PC-3 (cell line): ENCODE measurements around the gene RAB6A. TPM values are rescaled to one million over a fixed set of nuclear protein-coding genes. Genes with fewer than 3 reads are reported as not detected.
A peak's percentile ranks its signal among the peaks of the same experiment; 100 is the strongest.

Experiments
- ATAC-seq: fragments of 200-7000 bp; cut with Tn5 transposase; 2 replicates; pipeline ENCODE4 v1.9.1; 2020; ENCODE audit warnings: mild to moderate bottlenecking, moderate library complexity
- BruUV-seq: library from RNA; stranded (reverse); fragments of 400-500 nt; replicated peaks from 2 replicates; lab custom pipeline; 2021; lab: Mats Ljungman, UMichigan
- CTCF ChIA-PET: fragments of 300-600 bp; sonication (Branson Sonifier 250); formaldehyde crosslinking; loops from one replicate; lab custom pipeline; 2022; ENCODE audit warnings: antibody characterized with exemption; lab: Charles Lee
- POLR2A ChIA-PET: fragments of 300-600 bp; sonication (Branson Sonifier 250); formaldehyde crosslinking; loops from one replicate; lab custom pipeline; 2022; ENCODE audit warnings: antibody characterized with exemption; ENCODE audit not compliant: unreplicated experiment; lab: Charles Lee
- DNase-seq: peaks from one replicate; pipeline ENCODE4 v3.0.0-alpha.2; 2015
- H2AFZ ChIP-seq: fragments of 300-600 bp; sonication (generic); 2 replicates; pipeline ENCODE4 v1.6.0; 2016; ENCODE audit warnings: antibody characterized with exemption, low read length
- H3F3A ChIP-seq: fragments of 300-600 bp; sonication (generic); one replicate; pipeline ENCODE4 v1.6.0; 2017; ENCODE audit warnings: antibody characterized with exemption, low read length, control low read depth, mild to moderate bottlenecking; ENCODE audit not compliant: unreplicated experiment
- H3K27ac ChIP-seq: fragments of 300-600 bp; sonication (generic); 2 replicates; pipeline ENCODE4 v1.5.1; 2016; ENCODE audit warnings: mild to moderate bottlenecking, low read length
- H3K27me3 ChIP-seq: fragments of 300-600 bp; sonication (generic); 2 replicates; pipeline ENCODE4 v1.6.1; 2016; ENCODE audit warnings: low read length, mixed read lengths
- H3K36me3 ChIP-seq: fragments of 300-600 bp; sonication (generic); 2 replicates; pipeline ENCODE4 v1.6.1; 2016; ENCODE audit warnings: low read depth, mixed run types, low read length, mixed read lengths
- H3K4me1 ChIP-seq: fragments of 300-600 bp; sonication (generic); 2 replicates; pipeline ENCODE4 v1.5.1; 2016; ENCODE audit warnings: low read length; ENCODE audit not compliant: insufficient read depth
- H3K4me2 ChIP-seq: fragments of 300-600 bp; sonication (generic); 2 replicates; pipeline ENCODE4 v1.6.0; 2016; ENCODE audit warnings: low read length
- H3K4me3 ChIP-seq: fragments of 300-600 bp; sonication (generic); 2 replicates; pipeline ENCODE4 v1.5.1; 2016; ENCODE audit warnings: mild to moderate bottlenecking, low read length, mixed read lengths
- H3K79me2 ChIP-seq: fragments of 300-600 bp; sonication (generic); 2 replicates; pipeline ENCODE4 v1.6.1; 2017; ENCODE audit warnings: low read length, mixed read lengths
- H3K9ac ChIP-seq: fragments of 300-600 bp; sonication (generic); 2 replicates; pipeline ENCODE4 v1.6.0; 2016; ENCODE audit warnings: mild to moderate bottlenecking, low read length
- H3K9me2 ChIP-seq: fragments of 300-600 bp; sonication (generic); replicated peaks from 2 replicates; pipeline ENCODE4 v1.6.1; 2016; ENCODE audit warnings: mixed run types, low read length, mixed read lengths
- H3K9me3 ChIP-seq: fragments of 300-600 bp; sonication (generic); 2 replicates; pipeline ENCODE4 v1.6.1; 2016; ENCODE audit warnings: low read length, mixed read lengths
- H4K20me1 ChIP-seq: fragments of 300-600 bp; sonication (generic); 2 replicates; pipeline ENCODE4 v1.6.1; 2016; ENCODE audit warnings: low read length, mixed read lengths
- CTCF ChIP-seq: fragments of 300-600 bp; sonication (generic); conservative IDR thresholded peaks from 2 replicates; pipeline ENCODE4 v1.5.1; 2017; ENCODE audit warnings: antibody characterized with exemption, low read depth, mild to moderate bottlenecking, low read length
- EZH2 ChIP-seq: fragments of 300-600 bp; sonication (generic); IDR thresholded peaks from one replicate; pipeline ENCODE4 v1.6.1; 2017; ENCODE audit warnings: antibody characterized with exemption, mild to moderate bottlenecking, low read length; ENCODE audit not compliant: unreplicated experiment
- EZH2phosphoT487 ChIP-seq: fragments of 300-600 bp; sonication (generic); IDR thresholded peaks from 2 replicates; pipeline ENCODE4 v1.6.1; 2018; ENCODE audit warnings: mild to moderate bottlenecking, antibody characterized with exemption, low read length, borderline replicate concordance
- intact Hi-C: fragments of 100-400 bp; cut with micrococcal nuclease; formaldehyde crosslinking; loops from 2 replicates; pipeline ENCODE4 v1.9.0; 2023
- total RNA-seq: library from RNA; depleted of rRNA; stranded (reverse); fragments of >200 nt; gene quantifications from 2 replicates; pipeline ENCODE4 v1.2.3, GENCODE V29; 2014

The RAB6A gene
- total RNA-seq, 1 experiment from 2014 or later = 97.9 TPM

- H3K9ac ChIP-seq = no peak overlapping the region
- H3K27me3 ChIP-seq = no peaks in the 10 kb centered on the region
- H3K9me3 ChIP-seq = no peaks in the 10 kb centered on the region
- H4K20me1 ChIP-seq = peaks cover 19% of the 10 kb centered on the region
- BruUV-seq = no TSS peak
- no peaks in the 10 kb centered on the region for H3K9me2 ChIP-seq
- H3K4me1 ChIP-seq = peaks cover 12% of the 10 kb centered on the region
- CTCF ChIA-PET = no interaction called here
- TF ChIP-seq CTCF (no peak), EZH2 (no peak), EZH2phosphoT487 (no peak)
- H3K36me3 ChIP-seq = no peaks in the 10 kb centered on the region
- ATAC-seq = no peak
- no peak for DNase-seq
- no peak overlapping the region for H3K4me3 ChIP-seq
- H3K79me2 ChIP-seq = peaks cover 31% of the 10 kb centered on the region
- no peaks in the 10 kb centered on the region for H3F3A ChIP-seq
- no peak overlapping the region for H3K27ac ChIP-seq
- intact Hi-C loops = loop anchor here (10.0 kb wide), 1 partner anchor 172 kb away; no protein-coding TSS in a partner anchor
- H3K4me2 ChIP-seq = no peak overlapping the region
- H2AFZ ChIP-seq = no peak overlapping the region
- POLR2A ChIA-PET = no interaction called here
Observed at GRCh38 chr11:73762732-73763131, 1.9 kb upstream of the RAB6A start.

GRCh38 chr11:73761403-73761945, 600 bp upstream of the RAB6A start:
- Histone ChIP-seq H3K4me1 (peaks cover 12% of the 10 kb centered on the region), H3K27ac (peak overlapping the region; percentile 12; the same call in 1 of the 2 replicates), H3K9me3 (no peaks in the 10 kb centered on the region), H3K9me2 (no peaks in the 10 kb centered on the region), H3K27me3 (no peaks in the 10 kb centered on the region), H3K36me3 (no peaks in the 10 kb centered on the region), H3K79me2 (peaks cover 41% of the 10 kb centered on the region), H2AFZ (peak overlapping the region; percentile 86), H4K20me1 (peaks cover 20% of the 10 kb centered on the region), H3K9ac (peak overlapping the region; percentile 41), H3K4me3 (peak overlapping the region; percentile 62), H3F3A (no peaks in the 10 kb centered on the region), H3K4me2 (peak overlapping the region; percentile 81)
- ChIA-PET CTCF (interaction anchor here (0.5 to 1.0 kb wide), 2 partner anchors 18 to 170 kb away, joined by 3 to 5 read pairs; no protein-coding TSS in a partner anchor), POLR2A (interaction anchor here (0.6 to 1.7 kb wide), 3 partner anchors 18 to 49 kb away, joined by 4 to 20 read pairs (median 8); partner anchors contain the start of gene MRPL48)
- no peak for DNase-seq
- intact Hi-C loops = loop anchor here (1.0 to 10.0 kb wide), 3 partner anchors 18 to 173 kb away; no protein-coding TSS in a partner anchor
- no peak for TF ChIP-seq EZH2
- BruUV-seq = TSS peak; percentile 61
- ATAC-seq = peak; percentile 5

GRCh38 chr11:73760135-73760678, 667 bp downstream of the RAB6A start:
- Histone ChIP-seq H3K36me3 (no peaks in the 10 kb centered on the region), H3K79me2 (peaks cover 54% of the 10 kb centered on the region), H4K20me1 (peaks cover 20% of the 10 kb centered on the region), H3K4me3 (peak overlapping the region; percentile 91), H3K4me1 (peaks cover 12% of the 10 kb centered on the region), H3K9ac (peak overlapping the region; percentile 89), H3K27me3 (no peaks in the 10 kb centered on the region), H3K9me3 (no peaks in the 10 kb centered on the region), H3F3A (no peaks in the 10 kb centered on the region), H3K9me2 (no peaks in the 10 kb centered on the region), H3K27ac (peak overlapping the region; percentile 43), H2AFZ (peak overlapping the region; percentile 70), H3K4me2 (peak overlapping the region; percentile 87)
- ATAC-seq (peak; percentile 20), DNase-seq (peak; percentile 13)
- CTCF ChIA-PET = no interaction called here
- BruUV-seq = no TSS peak
- POLR2A ChIA-PET = interaction anchor here (1.7 kb wide), 1 partner anchor 19 kb away, joined by 20 read pairs; no protein-coding TSS in a partner anchor
- intact Hi-C loops = loop anchor here (10.0 kb wide), 1 partner anchor 175 kb away; no protein-coding TSS in a partner anchor
- TF ChIP-seq EZH2phosphoT487 = no peak
